Activated T-cell treated with anti-CD3 and anti-CD28 coated beads, Interleukin-2, amount 50 U/mL, for 48 hours (primary cell): ENCODE results near the gene MITF.

Source experiments
- DNase-seq, 2 experiments: peaks; one replicate each; pipeline ENCODE4 v3.0.0-alpha.2; 2020

The MITF gene

GRCh38 chr3:69729147-69729919 lies 9.9 kb upstream of the MITF start:
- DNase-seq: no peak

- no peak for DNase-seq
Observed at GRCh38 chr3:69731080-69731479, 8.2 kb upstream of the MITF start.

DNA sequence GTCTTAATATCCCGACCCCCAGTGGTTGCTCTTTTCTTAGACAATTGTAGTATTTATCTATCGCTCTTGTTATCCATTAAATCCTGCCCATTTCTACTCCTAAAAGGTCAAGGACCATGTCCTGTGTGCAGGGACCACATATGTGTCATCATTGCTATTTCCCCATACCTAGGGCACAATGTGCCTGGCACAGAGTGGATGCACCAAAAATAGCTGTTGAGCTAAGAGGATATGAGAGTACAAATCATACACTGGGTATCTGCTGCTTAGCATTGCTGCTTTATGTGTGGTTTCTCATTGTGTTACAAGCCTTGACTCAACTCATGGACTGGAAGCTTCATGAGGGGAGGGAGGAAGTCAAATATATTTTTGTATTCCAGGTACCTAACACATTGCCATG lies 3.4 kb upstream of the MITF start:
- DNase-seq: no peak

DNA sequence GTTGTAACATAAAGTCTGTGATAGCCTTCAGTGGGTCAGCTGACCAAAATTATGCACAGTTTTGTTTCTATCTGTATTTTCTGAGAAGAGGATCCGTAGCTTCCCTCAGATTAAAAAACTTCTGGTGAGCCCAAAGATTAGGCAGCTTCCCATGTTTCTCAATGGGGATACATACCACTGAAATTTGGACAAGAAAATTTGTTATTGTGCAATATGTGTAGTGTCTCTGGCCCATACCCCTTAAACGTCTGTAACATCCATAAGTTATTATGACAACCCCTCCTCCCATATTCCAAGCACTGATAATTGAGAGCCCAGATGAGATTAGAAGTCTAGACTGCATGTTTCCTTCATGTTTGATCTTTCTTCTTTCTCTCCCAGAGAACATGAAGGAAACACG lies 1.9 kb upstream of the MITF start:
- DNase-seq: no peak

DNA sequence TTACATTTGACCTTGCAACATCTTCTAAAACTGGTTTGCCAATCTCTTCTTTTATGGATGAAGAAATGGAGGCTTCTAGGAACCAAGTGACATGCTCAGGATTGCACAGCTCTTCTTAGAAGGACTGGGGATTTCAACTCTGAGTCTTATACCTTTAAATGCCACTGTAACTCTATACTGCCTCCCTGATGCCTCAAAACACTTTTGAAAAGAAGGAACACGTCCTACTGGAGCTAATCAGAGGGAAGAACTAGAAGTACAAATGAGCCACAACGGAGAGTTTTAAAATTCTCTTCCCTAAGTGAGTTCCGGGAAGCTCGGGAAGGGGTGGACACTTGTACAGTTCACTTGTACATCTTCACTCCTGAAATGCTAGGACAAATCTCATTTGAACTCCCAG lies 949 bp upstream of the MITF start:
- DNase-seq: no peak

- no peak for DNase-seq
Observed at GRCh38 chr3:69738859-69739203, 433 bp upstream of the MITF start.

DNA sequence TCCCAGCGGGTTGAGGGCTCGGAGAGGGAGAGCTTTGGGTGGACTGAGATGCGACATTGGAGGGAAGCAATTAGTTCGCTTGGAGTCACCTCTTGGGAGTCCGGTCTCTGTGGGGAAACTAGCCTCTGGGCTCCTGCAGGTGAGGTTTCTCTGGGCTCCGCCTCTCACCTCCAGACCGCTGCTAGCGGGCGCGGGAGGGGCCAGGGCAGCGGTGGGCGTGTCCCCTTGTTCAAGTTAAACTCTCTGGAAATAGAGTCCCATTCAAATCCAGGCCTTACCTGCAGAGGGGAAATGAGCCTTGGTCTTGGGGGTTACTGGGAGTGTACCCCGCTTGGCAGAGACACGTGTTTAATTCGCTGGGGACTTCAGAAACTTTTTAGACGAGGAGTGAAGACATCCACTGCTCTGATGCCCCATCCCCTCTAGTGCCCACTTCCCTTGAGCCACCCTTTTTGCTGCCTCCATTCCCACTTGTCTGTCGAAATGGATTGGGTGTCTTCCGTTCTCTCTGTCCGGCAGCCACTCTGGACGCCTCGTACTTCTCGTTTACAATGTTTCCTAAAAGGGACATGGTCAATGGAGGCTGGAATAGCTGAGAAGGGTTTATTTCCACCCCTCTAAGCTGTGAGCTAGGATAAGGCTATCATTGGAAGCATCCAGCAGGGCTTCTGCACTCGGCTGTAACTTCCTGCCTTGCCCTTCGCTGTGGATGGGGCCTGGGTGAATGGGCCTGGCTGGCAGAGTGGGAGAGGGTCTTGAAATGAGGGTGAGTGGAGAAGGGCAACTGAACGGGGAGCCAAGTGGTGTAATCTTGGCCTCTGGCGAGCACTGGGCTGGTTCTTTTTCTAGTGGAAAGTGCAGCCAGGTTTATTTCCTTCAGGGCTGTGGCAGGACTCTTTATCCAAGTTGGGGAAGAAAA lies 1.1 kb downstream of the MITF start:
- DNase-seq: peak in 1 of 2 experiments; percentile 20

- no peak for DNase-seq
Observed at GRCh38 chr3:69741032-69741767, 1.9 kb downstream of the MITF start.

DNA sequence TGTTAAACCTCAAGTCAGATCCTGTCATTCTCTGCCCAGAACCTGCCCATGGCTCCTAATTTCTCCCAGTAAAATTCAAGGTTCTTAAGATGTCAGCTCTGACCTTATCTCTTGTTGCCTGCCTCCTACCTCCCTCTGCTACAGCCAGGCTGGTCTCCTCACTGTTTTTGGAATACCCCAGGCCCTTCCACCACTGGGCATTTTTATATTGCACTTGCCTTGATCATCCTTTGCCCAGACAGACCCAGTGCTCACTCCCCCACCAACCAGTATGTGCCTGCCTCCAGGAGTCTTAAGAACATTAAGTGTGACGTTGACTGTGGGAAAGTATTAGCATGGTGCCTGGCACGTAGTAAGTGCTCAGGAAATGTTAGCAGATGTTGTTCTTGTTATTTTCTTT lies 3.1 kb downstream of the MITF start:
- no peak for DNase-seq

DNA sequence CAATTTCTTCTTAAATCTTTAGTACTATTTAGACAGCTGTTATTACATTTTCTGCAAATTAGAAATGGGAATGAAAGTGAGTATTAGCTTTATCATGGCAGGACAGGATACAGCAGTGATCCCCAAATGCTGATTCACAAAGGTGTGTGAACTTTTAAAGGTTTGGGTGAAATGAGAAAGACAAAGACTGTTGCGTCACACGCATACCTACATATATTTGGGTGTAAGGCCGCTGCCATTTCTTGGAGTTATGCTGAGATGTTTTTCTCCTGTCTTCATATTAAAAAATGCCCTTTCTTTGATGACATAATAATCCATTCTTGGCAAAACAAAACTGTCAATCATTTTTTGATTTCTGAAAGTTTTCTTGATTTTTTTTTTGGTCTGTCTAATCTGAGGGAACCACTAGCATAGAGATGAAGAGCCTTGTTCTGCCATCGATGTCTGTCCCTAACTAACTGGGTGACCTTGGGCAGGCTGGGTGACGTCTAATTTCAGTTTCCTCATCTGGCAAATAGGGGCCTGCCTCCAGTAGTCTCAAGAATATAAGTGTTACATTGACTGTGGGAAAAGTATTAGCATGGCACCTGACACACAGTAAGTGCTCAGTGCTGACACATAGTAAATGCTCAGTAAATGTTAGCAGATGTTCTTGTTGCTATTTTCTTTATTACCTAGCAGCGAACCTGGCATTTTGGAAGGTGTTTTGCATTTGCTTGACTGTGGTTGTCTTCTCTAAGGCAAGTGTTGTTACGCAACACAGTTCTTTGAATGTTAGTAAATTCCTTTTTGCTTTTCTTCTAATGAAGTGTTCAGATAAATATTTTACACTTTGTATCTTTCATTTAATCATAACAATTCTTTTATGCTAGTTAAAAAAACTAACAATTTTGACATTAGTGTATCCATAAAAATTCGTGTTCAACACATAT lies 5.0 kb downstream of the MITF start:
- DNase-seq: no peak

DNA sequence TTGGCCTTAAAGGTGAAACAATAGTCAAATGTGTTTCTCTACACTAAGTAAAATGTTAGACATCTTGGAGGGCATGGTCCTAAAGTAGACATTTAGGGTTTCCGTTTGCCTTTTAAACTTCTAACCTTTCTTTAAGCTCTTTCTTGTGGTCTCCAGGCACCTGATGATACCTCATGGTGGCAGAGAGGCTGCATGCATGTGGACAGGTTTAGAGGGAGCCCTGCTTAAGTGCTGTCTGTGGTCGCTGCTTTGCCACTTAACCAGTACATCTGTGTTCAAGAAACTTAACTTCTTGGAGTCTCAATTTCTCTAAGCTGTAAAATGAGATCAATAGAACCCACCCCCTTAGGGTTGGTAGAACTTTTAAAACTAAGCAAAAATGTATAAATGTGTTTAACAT lies 6.2 kb downstream of the MITF start:
- DNase-seq: no peak

- no peak for DNase-seq
Observed at GRCh38 chr3:69746119-69746518, 6.9 kb downstream of the MITF start.

DNA sequence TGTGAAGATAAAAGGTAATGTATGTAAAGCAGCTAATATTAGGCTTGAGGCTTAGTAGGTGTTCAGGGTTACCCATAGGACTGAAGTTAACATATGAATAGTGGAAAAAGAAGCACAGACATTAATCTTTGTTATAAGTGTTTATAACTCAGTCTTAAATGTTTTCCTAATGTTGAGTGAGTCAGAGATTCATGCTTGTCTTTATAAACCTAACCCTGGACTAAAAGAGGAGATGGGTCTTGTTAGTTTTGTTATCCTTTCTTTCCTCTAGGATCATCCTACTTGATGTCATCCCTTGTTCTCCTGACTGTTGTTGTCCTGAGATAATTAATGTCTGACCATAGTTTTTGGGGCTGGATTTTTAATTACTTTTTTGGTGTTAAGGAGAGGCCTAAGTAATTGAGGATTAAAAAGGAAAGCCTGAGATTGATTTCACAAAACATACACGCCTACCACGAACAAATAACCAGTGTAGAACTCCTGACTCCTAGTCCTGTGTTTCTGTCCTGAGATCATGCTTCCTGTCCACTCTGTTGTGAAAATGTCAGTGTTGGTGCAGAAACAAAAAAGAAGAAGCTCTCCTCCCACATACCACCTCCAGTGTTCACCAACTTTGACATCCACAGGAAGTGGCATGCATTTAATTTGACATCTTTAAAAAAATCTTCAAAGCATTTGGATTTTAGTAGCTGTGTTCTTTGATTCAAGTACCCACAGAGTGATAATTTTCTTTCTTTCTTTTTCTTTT lies 8.4 kb downstream of the MITF start:
- no peak for DNase-seq

- DNase-seq: no peak
Observed at GRCh38 chr3:69748503-69748902, 9.2 kb downstream of the MITF start.

DNA sequence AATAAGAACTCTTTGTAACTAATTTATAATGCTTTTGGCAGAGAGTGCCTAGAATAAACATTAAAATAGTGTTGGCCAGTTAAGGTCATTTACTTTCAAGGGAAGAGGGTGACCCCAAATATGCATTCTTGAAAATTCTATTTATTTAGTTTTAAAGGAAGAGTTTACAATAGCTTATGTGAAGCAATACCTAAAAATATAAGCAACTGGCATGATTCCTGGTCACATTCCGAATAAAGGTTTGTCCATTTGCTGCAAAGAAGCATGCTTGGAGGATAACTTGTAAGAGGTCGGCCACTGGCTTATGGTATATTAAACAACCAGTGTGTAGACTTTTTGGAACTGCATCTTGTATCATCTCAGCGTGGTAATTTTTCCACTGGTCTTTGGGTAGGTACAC lies 10.2 kb downstream of the MITF start:
- no peak for DNase-seq

- DNase-seq: no peak
Observed at GRCh38 chr3:69750549-69750948, 11.3 kb downstream of the MITF start.

DNA sequence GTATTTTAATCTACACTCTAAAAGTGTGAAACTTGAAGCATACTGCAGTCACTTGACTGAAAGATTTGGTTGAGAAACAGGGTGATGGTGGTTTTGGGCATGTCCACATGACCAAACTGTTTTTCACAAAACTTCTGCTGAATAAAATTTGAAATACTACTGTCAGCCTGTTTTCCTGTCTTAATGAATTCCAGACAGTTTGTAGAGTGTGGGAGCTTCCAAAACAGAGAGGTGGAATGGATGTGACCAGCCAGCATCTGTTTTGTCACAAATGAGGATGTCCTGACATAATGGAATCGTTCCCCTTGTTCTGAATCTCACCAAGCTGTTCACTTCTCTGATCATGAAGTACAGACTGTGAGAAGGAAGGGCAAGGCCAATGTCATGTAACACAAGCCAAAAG lies 11.8 kb downstream of the MITF start:
- no peak for DNase-seq

- DNase-seq: no peak
Observed at GRCh38 chr3:69752241-69752640, 13.0 kb downstream of the MITF start.

GRCh38 chr3:69753179-69753775 lies 14.0 kb downstream of the MITF start:
- no peak for DNase-seq

DNA sequence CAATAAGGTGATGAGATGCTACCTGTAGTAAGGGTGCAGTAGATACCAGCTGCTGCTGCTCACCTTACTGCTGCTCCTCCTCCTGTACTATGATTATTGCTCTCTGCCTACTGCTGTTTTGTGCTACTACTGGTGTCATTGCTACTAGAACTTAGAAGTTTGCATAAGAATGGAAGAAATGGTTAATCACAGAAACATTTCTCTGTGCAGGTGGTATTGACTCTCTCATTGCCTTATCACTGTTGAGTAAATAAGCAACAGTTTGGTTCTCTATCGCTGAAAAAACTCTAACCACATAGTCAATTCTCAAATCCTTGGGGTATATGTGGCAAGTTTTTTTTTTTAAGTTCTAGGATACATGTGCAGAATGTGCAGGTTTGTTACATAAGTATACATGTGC lies 16.5 kb downstream of the MITF start:
- no peak for DNase-seq
